Measurements from ENCODE around the gene HMGN4. TPM values are rescaled to one million over a fixed set of nuclear protein-coding genes. Genes with fewer than 3 reads are reported as not detected.

HMGN4 gene
- polyA plus RNA-seq, 6 donors from 2014 or later = 127 to 198 (median 172) TPM

DNA sequence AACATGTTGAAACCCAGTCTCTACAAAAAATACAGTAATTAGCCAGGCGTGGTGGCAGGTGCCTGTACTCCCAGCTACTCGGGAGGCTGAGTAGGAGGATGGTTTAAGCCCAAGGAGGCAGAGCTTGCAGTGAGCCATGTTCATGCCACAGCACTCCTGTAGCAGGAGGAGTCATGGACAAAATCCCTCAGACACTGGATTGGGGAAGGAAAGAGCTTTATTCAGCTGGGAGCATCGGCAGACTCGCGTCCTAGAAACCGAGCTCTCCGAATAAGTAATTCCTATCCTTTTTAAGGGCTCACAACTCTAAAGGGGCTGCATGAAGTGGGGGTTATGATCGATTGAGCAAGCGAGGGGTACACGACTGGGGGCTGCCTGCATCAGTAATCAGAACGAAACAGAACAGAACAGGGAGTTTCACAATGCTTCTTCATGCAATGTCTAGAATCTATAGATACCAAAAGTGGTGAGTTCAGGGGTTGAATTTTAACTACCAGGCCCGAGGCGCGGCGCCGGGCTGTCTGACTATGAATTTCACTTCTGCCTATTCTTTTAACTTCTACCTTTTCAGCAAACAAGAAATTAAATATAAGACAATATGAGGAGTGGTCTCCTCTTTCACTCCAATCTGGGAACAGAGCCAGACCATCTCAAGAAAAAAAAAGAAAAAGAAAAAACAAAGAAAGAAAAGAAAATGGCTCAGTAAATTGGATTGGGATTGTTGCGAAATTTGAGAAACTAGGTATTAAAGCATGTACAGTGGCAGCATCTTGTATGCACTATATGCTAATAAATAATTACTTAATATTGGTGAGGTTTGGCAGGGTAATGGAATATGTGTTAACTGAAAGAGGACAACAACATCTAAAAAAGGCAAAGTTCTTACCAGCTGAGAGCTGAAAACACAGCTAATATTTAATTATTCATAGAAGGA lies 23.6 kb downstream of the HMGN4 start:
- Mint-ChIP-seq H3K36me3 (no peaks in the 10 kb centered on the region), H3K27me3 (no peaks in the 10 kb centered on the region), H3K9me3 (no peaks in the 10 kb centered on the region), H3K27ac (peak overlapping the region in 1 of 6 donors; percentile 72), H3K4me3 (no peak overlapping the region), H3K4me1 (no peaks in the 10 kb centered on the region)
- DNase-seq (no peak), ATAC-seq (ENCODE audit: low read depth in 2 of 2) (no peak)

GRCh38 chr6:26563488-26563887 lies 25.3 kb downstream of the HMGN4 start:
- Mint-ChIP-seq H3K9me3 (peaks cover 0 to 2% (median under 1%) of the 10 kb centered on the region in 7 donors), H3K27ac (no peak overlapping the region), H3K36me3 (peaks cover 1 to 4% of the 10 kb centered on the region in 2 donors), H3K27me3 (peaks cover 0 to 2% (median 1%) of the 10 kb centered on the region in 3 donors), H3K4me1 (peaks cover 2 to 5% (median 5%) of the 10 kb centered on the region in 3 donors), H3K4me3 (peak overlapping the region in 1 of 8 donors; percentile 1)
- DNase-seq (no peak), ATAC-seq (ENCODE audit: low read depth in 2 of 2) (no peak)

DNA sequence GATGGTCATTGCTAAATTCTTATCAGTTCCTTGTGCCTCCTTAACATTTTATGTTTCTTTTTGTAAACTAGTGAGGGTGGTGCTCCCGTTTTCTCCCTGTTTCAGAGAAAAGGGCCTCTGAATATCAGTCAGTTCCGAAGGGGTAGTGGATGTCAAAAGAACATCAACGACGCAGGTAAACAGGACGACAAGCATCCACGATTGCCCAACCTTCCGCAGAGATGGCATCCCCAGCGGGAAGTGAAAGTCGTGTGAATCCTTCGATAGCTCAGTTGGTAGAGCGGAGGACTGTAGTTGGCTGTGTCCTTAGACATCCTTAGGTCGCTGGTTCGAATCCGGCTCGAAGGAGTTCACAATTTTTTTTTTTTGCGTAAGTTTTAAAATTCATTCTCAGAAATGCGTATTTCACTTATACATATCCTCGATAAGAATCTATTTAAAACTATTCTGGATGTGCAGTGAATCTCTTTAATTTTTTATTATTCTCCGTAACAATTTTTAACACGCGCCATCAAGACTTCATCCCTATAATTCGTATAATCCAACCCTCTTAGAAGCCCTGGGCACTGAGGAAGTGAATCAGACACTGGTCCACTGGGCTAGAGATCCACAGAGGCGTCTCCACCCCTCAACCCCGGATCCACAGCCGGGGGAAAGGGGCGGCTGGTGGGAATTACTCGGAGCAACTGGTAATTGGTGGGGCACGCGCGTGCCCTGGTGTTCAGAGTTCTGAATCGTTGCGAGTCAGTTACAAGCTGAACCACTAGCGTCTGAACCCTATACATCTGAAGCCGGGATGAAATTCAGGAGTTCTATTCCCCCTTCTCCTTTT lies 30.7 kb downstream of the HMGN4 start:
- peaks cover 22 to 37% (median 33%) of the 10 kb centered on the region in 3 donors for H3K4me1 Mint-ChIP-seq
- DNase-seq = peak; percentile 95
- H3K27ac Mint-ChIP-seq = peak overlapping the region; percentile 63 to 100 (median 100)
- peak overlapping the region; percentile 95 to 98 (median 96) for H3K4me3 Mint-ChIP-seq
- peaks cover 0 to 7% (median 5%) of the 10 kb centered on the region in 3 donors for H3K27me3 Mint-ChIP-seq
- peaks cover 0 to 9% (median 3%) of the 10 kb centered on the region in 7 donors for H3K9me3 Mint-ChIP-seq
- H3K36me3 Mint-ChIP-seq = peaks cover 4 to 9% of the 10 kb centered on the region in 2 donors
- ATAC-seq (ENCODE audit: low read depth in 2 of 2) = peak; percentile 80 to 85

GRCh38 chr6:26569433-26569764 lies 31.2 kb downstream of the HMGN4 start:
- ATAC-seq (ENCODE audit: low read depth in 2 of 2) (no peak), DNase-seq (no peak)
- Mint-ChIP-seq H3K36me3 (peaks cover 4 to 9% of the 10 kb centered on the region in 2 donors), H3K4me3 (peak overlapping the region; percentile 95 to 98 (median 96)), H3K27ac (peak overlapping the region; percentile 47 to 100 (median 100)), H3K9me3 (peaks cover 0 to 9% (median 3%) of the 10 kb centered on the region in 7 donors), H3K27me3 (peaks cover 0 to 7% (median 5%) of the 10 kb centered on the region in 3 donors), H3K4me1 (peaks cover 22 to 37% (median 33%) of the 10 kb centered on the region in 3 donors)

- Mint-ChIP-seq H3K27ac (peak overlapping the region in 2 of 6 donors; percentile 81 to 100), H3K4me3 (peak overlapping the region in 2 of 8 donors; percentile 97 to 98), H3K9me3 (peaks cover 0 to 9% (median 3%) of the 10 kb centered on the region in 7 donors), H3K4me1 (peaks cover 22 to 37% (median 33%) of the 10 kb centered on the region in 3 donors), H3K36me3 (peaks cover 4 to 9% of the 10 kb centered on the region in 2 donors), H3K27me3 (peaks cover 0 to 7% (median 5%) of the 10 kb centered on the region in 3 donors)
- DNase-seq (no peak), ATAC-seq (ENCODE audit: low read depth in 2 of 2) (no peak)
These were observed 32.1 kb downstream of the HMGN4 start for GRCh38 chr6:26570027-26570809.

DNA sequence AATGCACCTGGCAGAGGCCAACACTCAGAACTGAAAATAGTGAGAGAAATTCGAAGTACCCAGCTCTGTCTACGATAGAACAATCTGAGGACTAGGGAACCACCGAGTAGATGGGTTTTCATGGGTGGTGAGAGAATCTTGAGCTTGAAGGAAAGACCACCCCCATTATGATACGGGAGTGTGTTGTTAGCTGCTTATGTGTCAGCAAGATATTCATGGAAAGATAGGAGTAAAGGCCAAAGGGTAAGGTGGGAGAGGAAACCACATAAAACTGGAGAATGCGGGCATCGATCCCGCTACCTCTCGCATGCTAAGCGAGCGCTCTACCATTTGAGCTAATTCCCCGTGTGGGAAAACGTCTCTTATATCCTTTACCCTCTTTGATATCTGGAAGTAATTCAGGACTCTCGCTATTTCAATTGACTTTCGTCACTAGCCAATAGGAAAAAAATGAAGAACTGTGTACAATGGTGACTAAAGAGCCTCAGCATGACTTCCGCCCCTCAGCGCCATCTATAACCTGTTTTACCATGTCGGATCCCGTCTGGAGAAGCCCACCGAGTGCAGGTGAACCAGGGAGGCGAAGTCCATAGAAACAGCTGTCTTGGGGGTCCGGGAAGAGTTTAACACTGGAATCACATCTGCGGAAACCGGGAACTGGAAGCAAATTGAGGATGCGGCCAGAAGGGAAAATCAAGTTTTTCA lies 33.6 kb downstream of the HMGN4 start:
- ATAC-seq (ENCODE audit: low read depth in 2 of 2) (peak; percentile 32 to 50), DNase-seq (peak; percentile 61)
- peak overlapping the region; percentile 83 to 96 (median 93) for H3K4me3 Mint-ChIP-seq
- H3K4me1 Mint-ChIP-seq = peaks cover 27 to 40% (median 38%) of the 10 kb centered on the region in 3 donors
- H3K9me3 Mint-ChIP-seq = peaks cover 0 to 9% (median 4%) of the 10 kb centered on the region in 7 donors
- peaks cover 0 to 13% (median 5%) of the 10 kb centered on the region in 3 donors for H3K27me3 Mint-ChIP-seq
- H3K27ac Mint-ChIP-seq = peak overlapping the region; percentile 0 to 95 (median 90)
- H3K36me3 Mint-ChIP-seq = peaks cover 4 to 9% of the 10 kb centered on the region in 2 donors

- Mint-ChIP-seq H3K9me3 (peaks cover 0 to 27% (median 19%) of the 10 kb centered on the region in 7 donors), H3K4me3 (peak overlapping the region in 2 of 8 donors; percentile 16 to 62)
These were observed 37.4 kb downstream of the HMGN4 start for GRCh38 chr6:26575494-26575939.

GRCh38 chr6:26576407-26576843 lies 38.3 kb downstream of the HMGN4 start:
- H3K27me3 Mint-ChIP-seq = peaks cover 5 to 38% (median 15%) of the 10 kb centered on the region in 3 donors
- no peak for ATAC-seq (ENCODE audit: low read depth in 2 of 2)
- H3K4me1 Mint-ChIP-seq = peaks cover 25 to 31% (median 30%) of the 10 kb centered on the region in 3 donors
- peaks cover 0 to 10% of the 10 kb centered on the region in 2 donors for H3K36me3 Mint-ChIP-seq
- DNase-seq = no peak
- H3K9me3 Mint-ChIP-seq = peaks cover 0 to 27% (median 19%) of the 10 kb centered on the region in 7 donors
- H3K27ac Mint-ChIP-seq = peak overlapping the region in 4 of 6 donors; percentile 6 to 96 (median 62)
- peak overlapping the region in 7 of 8 donors; percentile 61 to 90 (median 84) for H3K4me3 Mint-ChIP-seq

More at GRCh38 chr6:26575494-26575939, 37.4 kb downstream of the HMGN4 start:
- Mint-ChIP-seq H3K4me1 (peaks cover 26 to 34% (median 32%) of the 10 kb centered on the region in 3 donors), H3K36me3 (peaks cover 0 to 10% of the 10 kb centered on the region in 2 donors), H3K27ac (no peak overlapping the region), H3K27me3 (peaks cover 0 to 31% (median 9%) of the 10 kb centered on the region in 3 donors)
- ATAC-seq (ENCODE audit: low read depth in 2 of 2) = no peak
- DNase-seq = no peak

DNA sequence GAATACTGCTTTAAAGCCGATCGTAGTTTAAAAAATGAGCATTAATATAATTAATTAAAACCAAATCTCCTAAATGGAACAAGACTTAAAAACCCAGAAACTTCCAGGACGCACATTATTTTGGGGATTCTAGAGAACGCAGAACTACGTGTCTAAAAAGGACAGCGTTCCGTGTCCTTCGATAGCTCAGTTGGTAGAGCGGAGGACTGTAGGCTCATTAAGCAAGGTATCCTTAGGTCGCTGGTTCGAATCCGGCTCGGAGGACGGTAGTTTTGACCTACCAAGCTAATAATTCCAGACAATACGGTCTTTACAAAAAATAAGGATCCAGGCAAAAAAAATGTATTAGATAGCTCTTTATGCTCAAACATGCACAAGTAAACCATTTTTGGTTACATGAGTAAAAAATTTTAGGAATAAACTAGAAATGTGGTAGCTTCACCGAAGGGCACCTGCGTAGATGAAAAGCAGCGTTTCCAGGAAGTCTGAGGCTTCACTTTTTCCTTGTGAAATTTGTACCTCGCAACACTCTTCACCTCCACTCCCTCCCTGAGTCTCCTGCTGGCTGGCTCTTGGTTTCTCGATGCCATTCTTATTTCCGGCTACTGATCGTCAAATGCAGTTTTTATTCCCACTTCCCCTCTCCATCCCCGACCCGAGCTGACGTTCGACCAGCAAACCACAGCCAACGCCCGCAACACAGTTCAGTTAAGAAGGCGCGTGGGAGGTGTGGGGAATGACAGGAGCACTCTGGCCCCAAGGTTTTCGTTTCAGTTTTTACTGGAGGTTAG lies 39.0 kb downstream of the HMGN4 start:
- peaks cover 0 to 10% of the 10 kb centered on the region in 2 donors for H3K36me3 Mint-ChIP-seq
- H3K4me1 Mint-ChIP-seq = peaks cover 19 to 24% (median 23%) of the 10 kb centered on the region in 3 donors
- peak; percentile 53 for DNase-seq
- H3K27ac Mint-ChIP-seq = peak overlapping the region in 5 of 6 donors; percentile 58 to 97 (median 94)
- H3K9me3 Mint-ChIP-seq = peaks cover 0 to 23% (median 19%) of the 10 kb centered on the region in 7 donors
- peaks cover 9 to 45% (median 19%) of the 10 kb centered on the region in 3 donors for H3K27me3 Mint-ChIP-seq
- peak; percentile 56 to 65 for ATAC-seq (ENCODE audit: low read depth in 2 of 2)
- H3K4me3 Mint-ChIP-seq = peak overlapping the region; percentile 64 to 90 (median 85)

- Mint-ChIP-seq H3K36me3 (peaks cover 0 to 10% of the 10 kb centered on the region in 2 donors), H3K4me1 (peaks cover 16 to 19% (median 18%) of the 10 kb centered on the region in 3 donors), H3K9me3 (peaks cover 0 to 23% (median 19%) of the 10 kb centered on the region in 7 donors), H3K27ac (peak overlapping the region in 4 of 6 donors; percentile 85 to 97 (median 95)), H3K4me3 (peak overlapping the region; percentile 64 to 90 (median 85)), H3K27me3 (peaks cover 11 to 50% (median 19%) of the 10 kb centered on the region in 3 donors)
- DNase-seq = no peak
- no peak for ATAC-seq (ENCODE audit: low read depth in 2 of 2)
These were observed 39.5 kb downstream of the HMGN4 start for GRCh38 chr6:26577720-26578072.

DNA sequence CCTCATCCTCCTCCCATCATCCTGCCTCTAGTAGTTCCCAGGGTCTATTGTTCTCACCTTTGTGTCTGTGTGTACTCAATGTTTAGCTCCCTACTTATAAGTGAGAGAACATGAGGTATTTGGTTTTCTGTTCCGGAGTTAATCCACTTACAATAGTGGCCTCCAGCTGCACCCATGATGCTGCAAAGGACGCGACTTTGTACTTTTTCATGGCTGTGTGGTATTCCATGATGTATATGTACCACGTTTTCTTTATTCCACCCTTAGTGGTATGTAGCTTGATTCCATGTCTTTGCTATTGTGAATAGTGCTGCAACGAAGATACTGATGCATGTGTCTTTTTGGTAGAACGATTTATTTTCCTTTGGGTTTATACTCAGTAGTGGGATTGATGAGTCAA lies 40.1 kb downstream of the HMGN4 start:
- DNase-seq (no peak), ATAC-seq (ENCODE audit: low read depth in 2 of 2) (no peak)
- Mint-ChIP-seq H3K9me3 (peaks cover 0 to 23% (median 19%) of the 10 kb centered on the region in 7 donors), H3K4me3 (peak overlapping the region in 4 of 8 donors; percentile 10 to 53 (median 20)), H3K36me3 (peaks cover 0 to 10% of the 10 kb centered on the region in 2 donors), H3K27me3 (peaks cover 17 to 55% (median 25%) of the 10 kb centered on the region in 3 donors), H3K4me1 (peaks cover 13 to 15% (median 15%) of the 10 kb centered on the region in 3 donors), H3K27ac (peak overlapping the region in 1 of 6 donors; percentile 36)

Data from naive B cell (primary cell).